BLaER1 (cell line): ENCODE data around the gene ARL14EPL.

Experiments used
- H3K27ac ChIP-seq: shearing (Covaris generic); formaldehyde crosslinking; 2 replicates; pipeline ENCODE4 v1.8.1; 2022
- H3K27me3 ChIP-seq: shearing (Covaris generic); formaldehyde crosslinking; 2 replicates; pipeline ENCODE4 v1.8.1; 2022
- H3K36me3 ChIP-seq: shearing (Covaris generic); formaldehyde crosslinking; 2 replicates; pipeline ENCODE4 v1.8.1; 2022
- H3K4me1 ChIP-seq: shearing (Covaris generic); formaldehyde crosslinking; 2 replicates; pipeline ENCODE4 v1.8.1; 2022
- H3K4me2 ChIP-seq: shearing (Covaris generic); formaldehyde crosslinking; 2 replicates; pipeline ENCODE4 v1.8.1; 2022
- H3K4me3 ChIP-seq: shearing (Covaris generic); formaldehyde crosslinking; 2 replicates; pipeline ENCODE4 v1.8.1; 2022
- H3K9ac ChIP-seq: shearing (Covaris generic); formaldehyde crosslinking; 2 replicates; pipeline ENCODE4 v1.8.1; 2022
- H3K9me3 ChIP-seq: shearing (Covaris generic); formaldehyde crosslinking; 2 replicates; pipeline ENCODE4 v1.8.1; 2022
- H4K20me1 ChIP-seq: shearing (Covaris generic); formaldehyde crosslinking; 2 replicates; pipeline ENCODE4 v1.8.1; 2022
- Cebpa-rat ChIP-seq: shearing (Covaris generic); IDR thresholded peaks from 2 replicates; pipeline ENCODE4 v1.8.1; 2022

The ARL14EPL gene

DNA sequence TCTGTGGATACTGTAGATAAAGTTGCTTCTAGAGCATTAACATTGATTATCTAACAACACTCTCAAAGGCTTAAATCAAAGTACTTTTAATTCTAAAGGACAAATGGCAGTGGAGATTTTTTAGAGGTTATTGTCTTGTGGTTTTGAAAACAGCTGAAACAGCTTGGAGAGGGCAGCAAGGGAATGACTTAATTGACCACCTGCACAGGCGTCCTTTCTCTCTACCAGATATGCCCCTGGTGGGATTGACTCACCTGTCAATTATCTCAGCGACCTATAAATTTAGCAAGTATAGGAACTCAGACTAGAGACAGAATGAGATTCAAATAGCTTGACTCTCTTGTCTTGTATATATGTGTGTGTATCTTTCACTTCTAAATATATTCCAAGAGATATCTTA, 13.5 kb downstream of the ARL14EPL start:
- no peaks in the 10 kb centered on the region for H3K27me3 ChIP-seq
- no peak overlapping the region for H3K4me2 ChIP-seq
- H3K9ac ChIP-seq, result no peak overlapping the region
- no peaks in the 10 kb centered on the region for H3K9me3 ChIP-seq
- H4K20me1 ChIP-seq, result no peaks in the 10 kb centered on the region
- H3K4me1 ChIP-seq, result no peaks in the 10 kb centered on the region
- H3K4me3 ChIP-seq, result no peak overlapping the region
- H3K36me3 ChIP-seq, result no peaks in the 10 kb centered on the region
- H3K27ac ChIP-seq, result no peak overlapping the region
- no peak for TF ChIP-seq Cebpa-rat

DNA sequence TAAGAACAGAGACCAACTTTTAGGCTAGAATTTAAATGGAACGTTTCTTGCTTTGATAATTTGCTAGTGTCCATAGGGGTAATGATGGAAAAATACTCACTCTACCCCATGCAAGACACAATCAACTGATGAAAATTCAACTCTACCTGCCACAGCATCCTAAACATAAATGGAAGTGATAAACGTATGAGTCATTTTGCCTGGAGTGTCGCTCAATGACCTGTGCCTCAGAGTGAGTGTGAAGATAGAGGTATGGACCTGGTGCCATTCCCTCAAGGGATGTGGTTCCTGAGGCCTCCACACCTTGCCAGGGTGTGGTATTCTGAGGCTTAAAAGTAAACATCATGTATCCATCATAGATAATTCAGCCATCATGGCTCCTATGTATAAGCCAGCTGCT, 14.0 kb downstream of the ARL14EPL start:
- Histone ChIP-seq H3K9ac (no peak overlapping the region), H4K20me1 (no peaks in the 10 kb centered on the region), H3K4me3 (no peak overlapping the region), H3K4me2 (no peak overlapping the region), H3K9me3 (no peaks in the 10 kb centered on the region), H3K27ac (no peak overlapping the region), H3K36me3 (no peaks in the 10 kb centered on the region), H3K4me1 (no peaks in the 10 kb centered on the region), H3K27me3 (no peaks in the 10 kb centered on the region)
- TF ChIP-seq Cebpa-rat, result no peak

DNA sequence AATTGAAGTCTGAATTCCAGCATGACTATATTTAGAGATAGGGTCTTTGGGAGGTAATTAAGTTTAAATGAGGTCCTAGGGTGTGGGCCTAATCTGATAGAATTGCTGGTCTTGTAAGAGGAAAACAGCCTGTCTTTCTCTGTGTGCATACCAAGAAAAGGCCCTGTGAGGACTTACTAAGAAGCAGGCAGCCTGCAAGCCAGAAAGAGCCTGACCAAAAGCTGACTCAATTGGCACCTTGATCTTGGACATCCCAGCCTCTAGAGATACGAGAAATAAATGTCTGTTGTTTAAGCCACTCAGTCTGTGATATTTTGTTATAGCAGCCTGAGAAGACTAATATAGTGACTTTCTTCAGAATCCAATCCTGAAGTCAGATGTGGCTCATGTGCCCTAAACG, 14.6 kb downstream of the ARL14EPL start:
- Histone ChIP-seq H3K27me3 (no peaks in the 10 kb centered on the region), H4K20me1 (no peaks in the 10 kb centered on the region), H3K9ac (no peak overlapping the region), H3K4me2 (no peak overlapping the region), H3K4me1 (no peaks in the 10 kb centered on the region), H3K36me3 (no peaks in the 10 kb centered on the region), H3K9me3 (no peaks in the 10 kb centered on the region), H3K27ac (no peak overlapping the region), H3K4me3 (no peak overlapping the region)
- no peak for TF ChIP-seq Cebpa-rat

DNA sequence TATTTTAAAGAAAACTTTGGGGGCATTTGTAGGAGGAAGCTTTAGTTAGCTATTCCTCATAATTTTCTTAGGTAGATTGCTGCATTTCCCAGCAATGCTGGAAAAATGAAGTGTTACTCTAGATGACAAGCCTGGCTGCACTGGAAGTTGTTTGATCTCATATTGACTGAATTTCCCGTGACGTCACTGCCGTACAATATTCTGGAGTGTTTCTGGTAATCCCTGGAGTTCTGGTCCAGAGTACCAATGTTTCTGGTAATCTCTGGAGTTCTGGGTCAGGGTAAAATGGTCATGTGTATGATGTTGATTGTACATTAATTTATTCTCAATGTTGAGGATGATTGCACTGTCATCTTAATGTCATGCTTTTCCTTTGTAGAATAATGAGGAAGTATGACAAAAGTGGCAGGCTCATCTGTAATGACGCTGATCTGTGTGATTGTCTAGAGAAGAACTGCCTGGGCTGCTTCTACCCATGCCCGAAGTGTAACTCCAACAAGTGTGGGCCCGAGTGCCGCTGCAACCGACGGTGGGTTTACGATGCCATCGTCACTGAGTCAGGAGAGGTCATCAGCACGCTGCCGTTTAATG, 26.2 kb downstream of the ARL14EPL start:
- Histone ChIP-seq H3K9me3 (no peaks in the 10 kb centered on the region), H3K36me3 (no peaks in the 10 kb centered on the region), H4K20me1 (no peaks in the 10 kb centered on the region), H3K4me1 (no peaks in the 10 kb centered on the region), H3K9ac (no peak overlapping the region), H3K4me3 (no peak overlapping the region), H3K27me3 (no peaks in the 10 kb centered on the region), H3K4me2 (no peak overlapping the region), H3K27ac (no peak overlapping the region)
- TF ChIP-seq Cebpa-rat, result no peak

DNA sequence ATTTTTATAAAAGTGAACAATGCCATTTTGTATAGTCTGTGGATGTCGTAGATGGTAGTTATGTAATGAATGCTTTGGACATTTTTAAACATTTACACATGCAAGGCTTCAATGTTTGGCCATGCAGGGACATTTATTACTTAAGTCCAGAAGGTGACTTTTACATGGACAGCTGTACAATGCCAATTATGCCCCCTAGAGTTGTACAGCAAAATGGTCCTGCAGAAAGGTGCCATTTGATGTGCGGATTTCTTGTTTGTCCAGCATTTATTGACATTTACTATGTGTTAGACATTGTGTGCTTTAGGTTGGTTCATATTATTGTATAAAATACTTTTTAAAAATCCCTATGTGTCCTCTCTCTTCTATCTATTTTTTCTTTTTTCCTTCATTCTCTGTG, 30.1 kb downstream of the ARL14EPL start:
- H3K27me3 ChIP-seq, result no peaks in the 10 kb centered on the region
- no peak overlapping the region for H3K4me3 ChIP-seq
- no peak overlapping the region for H3K9ac ChIP-seq
- no peaks in the 10 kb centered on the region for H3K9me3 ChIP-seq
- H4K20me1 ChIP-seq, result no peaks in the 10 kb centered on the region
- TF ChIP-seq Cebpa-rat, result no peak
- no peaks in the 10 kb centered on the region for H3K36me3 ChIP-seq
- no peak overlapping the region for H3K27ac ChIP-seq
- no peak overlapping the region for H3K4me2 ChIP-seq
- H3K4me1 ChIP-seq, result no peaks in the 10 kb centered on the region

DNA sequence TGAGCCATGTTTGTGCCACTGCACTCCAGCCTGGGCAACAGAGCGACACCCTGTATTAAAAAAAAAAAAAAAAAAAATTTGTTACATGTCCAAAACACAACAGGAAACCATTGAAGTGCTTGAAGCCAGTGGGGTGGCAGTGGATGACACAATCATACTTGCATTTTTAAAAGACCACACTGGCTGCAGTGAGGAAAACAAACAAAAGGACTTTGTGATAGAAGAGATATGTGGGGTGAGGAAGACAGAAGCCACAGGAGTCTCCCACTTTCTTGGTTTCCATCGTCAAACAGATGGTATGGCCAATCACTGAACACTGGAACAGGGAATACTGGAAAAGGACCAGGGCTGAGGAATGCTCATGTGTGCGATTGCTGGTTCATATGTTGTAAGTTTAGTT, 31.7 kb downstream of the ARL14EPL start:
- H3K4me1 ChIP-seq, result no peaks in the 10 kb centered on the region
- H3K4me3 ChIP-seq, result no peak overlapping the region
- no peak overlapping the region for H3K4me2 ChIP-seq
- no peaks in the 10 kb centered on the region for H3K27me3 ChIP-seq
- no peak overlapping the region for H3K27ac ChIP-seq
- no peaks in the 10 kb centered on the region for H4K20me1 ChIP-seq
- H3K36me3 ChIP-seq, result no peaks in the 10 kb centered on the region
- no peaks in the 10 kb centered on the region for H3K9me3 ChIP-seq
- no peak for TF ChIP-seq Cebpa-rat
- H3K9ac ChIP-seq, result no peak overlapping the region

DNA sequence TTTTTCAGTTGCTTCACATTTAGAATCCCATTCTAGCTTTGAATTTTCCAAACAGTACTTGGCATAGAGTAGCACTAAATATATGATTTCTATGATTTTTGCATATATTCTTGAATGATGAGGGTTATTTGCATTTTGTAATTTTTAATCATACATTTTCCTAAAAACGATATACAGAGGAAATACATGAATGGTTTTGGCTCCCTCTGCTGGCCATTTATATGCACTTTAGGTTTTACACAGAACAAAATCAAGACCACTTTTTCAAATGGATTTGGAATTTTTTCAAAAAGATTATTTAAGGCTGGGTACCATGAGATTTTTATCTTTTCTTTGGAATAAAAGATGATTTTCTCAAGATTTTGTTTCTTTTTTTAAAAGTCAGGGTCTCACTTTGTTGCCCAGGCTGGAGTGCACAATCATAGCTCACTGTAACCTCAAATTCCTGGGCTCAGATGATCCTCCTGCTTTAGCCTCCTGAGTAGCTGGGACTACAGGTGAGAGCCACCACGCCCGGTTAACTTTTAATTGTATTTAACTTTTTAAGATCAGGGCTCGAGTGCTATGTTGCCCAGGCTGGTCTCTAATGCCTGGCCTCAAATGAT, 35.9 kb downstream of the ARL14EPL start:
- no peak overlapping the region for H3K27ac ChIP-seq
- H3K4me2 ChIP-seq, result no peak overlapping the region
- H3K36me3 ChIP-seq, result no peaks in the 10 kb centered on the region
- no peaks in the 10 kb centered on the region for H3K27me3 ChIP-seq
- H3K9me3 ChIP-seq, result no peaks in the 10 kb centered on the region
- no peak overlapping the region for H3K9ac ChIP-seq
- TF ChIP-seq Cebpa-rat, result no peak
- no peaks in the 10 kb centered on the region for H3K4me1 ChIP-seq
- no peak overlapping the region for H3K4me3 ChIP-seq
- H4K20me1 ChIP-seq, result no peaks in the 10 kb centered on the region

DNA sequence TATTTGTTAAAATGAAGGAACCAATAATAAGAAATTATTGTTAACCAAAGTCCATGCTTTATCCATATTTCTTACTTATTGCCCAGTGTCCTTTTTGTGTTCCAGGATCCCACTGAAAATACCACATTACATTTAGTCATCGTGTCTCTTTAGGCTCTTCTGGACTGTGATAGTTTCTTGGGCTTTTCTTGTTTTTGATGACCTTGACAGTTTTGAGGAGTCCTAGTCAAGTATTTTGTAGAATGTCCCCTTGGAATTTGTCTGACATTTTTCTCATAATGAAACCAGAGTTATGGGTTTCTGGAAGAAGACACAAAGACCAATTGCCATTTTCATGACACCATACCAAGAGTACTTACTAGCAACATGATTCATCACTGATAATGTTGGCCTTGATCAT, 38.9 kb downstream of the ARL14EPL start:
- Histone ChIP-seq H3K27ac (no peak overlapping the region), H3K36me3 (no peaks in the 10 kb centered on the region), H3K4me2 (no peak overlapping the region), H3K27me3 (no peaks in the 10 kb centered on the region), H4K20me1 (no peaks in the 10 kb centered on the region), H3K9ac (no peak overlapping the region), H3K4me1 (peaks cover 14% of the 10 kb centered on the region), H3K4me3 (no peak overlapping the region), H3K9me3 (no peaks in the 10 kb centered on the region)
- TF ChIP-seq Cebpa-rat, result no peak

DNA sequence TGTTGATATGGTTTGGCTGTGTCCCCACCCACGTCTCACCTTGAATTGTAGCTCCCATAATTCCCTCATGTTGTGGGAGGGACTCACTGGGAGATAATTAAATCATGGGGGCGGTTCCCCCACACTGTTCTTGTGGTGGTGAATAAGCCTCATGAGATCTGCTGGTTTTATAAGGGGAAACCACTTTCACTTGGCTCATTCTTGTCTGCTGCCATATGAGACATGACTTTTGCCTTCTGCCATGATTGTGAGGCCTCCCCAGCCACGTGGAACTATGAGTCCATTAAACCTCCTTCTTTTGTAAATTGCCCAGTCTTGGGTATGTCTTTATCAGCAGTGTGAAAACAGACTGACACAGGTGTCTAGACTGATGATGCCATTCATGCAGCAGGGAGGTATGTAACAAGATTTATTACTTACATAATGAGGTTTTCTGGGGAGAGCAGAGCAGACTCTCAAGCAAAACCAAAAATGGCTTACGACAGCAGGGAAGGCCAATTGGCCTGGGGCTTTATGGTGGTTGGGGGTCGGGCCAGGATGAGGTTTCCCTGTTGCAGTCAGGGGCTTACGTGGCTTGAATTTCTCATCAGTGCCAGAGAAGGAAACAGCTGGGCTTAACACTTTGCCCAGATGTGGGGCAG, 43.0 kb downstream of the ARL14EPL start:
- Histone ChIP-seq H3K27me3 (no peaks in the 10 kb centered on the region), H3K27ac (0 out of 2 replicates have a peak overlapping the region, but pooled peaks have one; percentile 11), H3K9me3 (no peaks in the 10 kb centered on the region), H3K9ac (no peak overlapping the region), H3K4me1 (peaks cover 27% of the 10 kb centered on the region), H3K4me3 (no peak overlapping the region), H3K36me3 (peaks cover under 1% of the 10 kb centered on the region; the same call in 1 of the 2 replicates), H3K4me2 (peak overlapping the region; percentile 56), H4K20me1 (no peaks in the 10 kb centered on the region)
- no peak for TF ChIP-seq Cebpa-rat

DNA sequence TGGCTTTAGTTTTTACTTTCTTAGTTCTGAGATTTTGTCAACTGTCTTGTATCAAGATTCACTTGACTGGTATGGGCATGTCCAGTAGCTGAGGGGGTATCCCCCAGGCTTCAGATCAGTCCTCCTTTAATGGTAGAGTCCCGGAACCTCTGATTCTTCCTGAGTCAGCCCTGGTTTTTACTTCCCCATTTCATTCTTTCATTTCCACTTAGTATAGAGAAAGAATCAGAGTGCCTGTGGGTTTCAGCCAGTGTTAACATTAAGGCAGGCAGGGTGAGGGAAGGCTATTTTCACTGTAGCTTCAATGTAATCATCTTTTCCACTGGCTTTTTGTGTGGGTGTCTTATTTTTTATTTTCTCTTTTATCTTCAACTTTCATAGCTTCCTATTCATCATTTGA, 44.2 kb downstream of the ARL14EPL start:
- Histone ChIP-seq H3K9me3 (no peaks in the 10 kb centered on the region), H3K27me3 (no peaks in the 10 kb centered on the region), H4K20me1 (no peaks in the 10 kb centered on the region), H3K36me3 (peaks cover 6% of the 10 kb centered on the region; the same call in 1 of the 2 replicates), H3K4me2 (peak overlapping the region; percentile 56), H3K27ac (peak overlapping the region; percentile 49), H3K4me3 (no peak overlapping the region), H3K4me1 (peaks cover 27% of the 10 kb centered on the region), H3K9ac (no peak overlapping the region)
- no peak for TF ChIP-seq Cebpa-rat
